Measurements from ENCODE around the gene BBOX1. TPM values are rescaled to one million over a fixed set of nuclear protein-coding genes. Genes with fewer than 3 reads are reported as not detected.

Gene BBOX1
- total RNA-seq, 1 donor = not detected

DNA sequence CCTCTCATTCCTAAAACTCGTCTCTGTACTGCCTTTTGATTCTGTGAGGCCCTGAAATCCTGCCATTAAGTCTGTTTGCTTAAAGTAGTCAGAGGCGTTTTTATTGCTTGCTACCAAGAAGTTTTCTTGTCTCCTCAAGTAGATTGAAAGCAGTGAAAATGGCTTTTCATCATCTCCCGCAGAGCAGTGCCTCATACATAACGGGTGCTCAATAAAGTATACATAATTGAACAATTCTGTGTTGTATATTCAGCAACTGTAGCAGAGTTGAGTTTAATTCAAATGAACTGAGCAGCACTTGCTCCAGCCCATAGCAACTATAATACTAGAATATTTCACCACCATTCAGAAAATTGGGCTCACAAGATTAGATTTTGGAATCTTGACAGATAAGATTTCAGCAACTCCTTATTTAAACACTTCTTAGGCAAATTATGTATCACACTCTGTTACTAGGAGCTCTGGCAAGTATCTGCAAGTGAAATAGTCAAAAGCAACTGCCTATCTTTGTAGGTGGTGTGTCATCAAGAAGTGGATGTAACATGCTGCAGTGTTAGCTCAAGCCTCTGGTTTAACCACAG, 26.7 kb upstream of the BBOX1 start:
- TF ChIP-seq, protein P1, sequence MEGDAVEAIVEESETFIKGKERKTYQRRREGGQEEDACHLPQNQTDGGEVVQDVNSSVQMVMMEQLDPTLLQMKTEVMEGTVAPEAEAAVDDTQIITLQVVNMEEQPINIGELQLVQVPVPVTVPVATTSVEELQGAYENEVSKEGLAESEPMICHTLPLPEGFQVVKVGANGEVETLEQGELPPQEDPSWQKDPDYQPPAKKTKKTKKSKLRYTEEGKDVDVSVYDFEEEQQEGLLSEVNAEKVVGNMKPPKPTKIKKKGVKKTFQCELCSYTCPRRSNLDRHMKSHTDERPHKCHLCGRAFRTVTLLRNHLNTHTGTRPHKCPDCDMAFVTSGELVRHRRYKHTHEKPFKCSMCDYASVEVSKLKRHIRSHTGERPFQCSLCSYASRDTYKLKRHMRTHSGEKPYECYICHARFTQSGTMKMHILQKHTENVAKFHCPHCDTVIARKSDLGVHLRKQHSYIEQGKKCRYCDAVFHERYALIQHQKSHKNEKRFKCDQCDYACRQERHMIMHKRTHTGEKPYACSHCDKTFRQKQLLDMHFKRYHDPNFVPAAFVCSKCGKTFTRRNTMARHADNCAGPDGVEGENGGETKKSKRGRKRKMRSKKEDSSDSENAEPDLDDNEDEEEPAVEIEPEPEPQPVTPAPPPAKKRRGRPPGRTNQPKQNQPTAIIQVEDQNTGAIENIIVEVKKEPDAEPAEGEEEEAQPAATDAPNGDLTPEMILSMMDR (IDR thresholded peaks at IDR 0.05; ENCODE audit: insufficient read depth, low read depth, low read length) = no peak
- peak; percentile 75 for DNase-seq (ENCODE audit: low read depth)
- no peak overlapping the region for H3K4me3 ChIP-seq (ENCODE audit: low read depth, low read length)

DNA sequence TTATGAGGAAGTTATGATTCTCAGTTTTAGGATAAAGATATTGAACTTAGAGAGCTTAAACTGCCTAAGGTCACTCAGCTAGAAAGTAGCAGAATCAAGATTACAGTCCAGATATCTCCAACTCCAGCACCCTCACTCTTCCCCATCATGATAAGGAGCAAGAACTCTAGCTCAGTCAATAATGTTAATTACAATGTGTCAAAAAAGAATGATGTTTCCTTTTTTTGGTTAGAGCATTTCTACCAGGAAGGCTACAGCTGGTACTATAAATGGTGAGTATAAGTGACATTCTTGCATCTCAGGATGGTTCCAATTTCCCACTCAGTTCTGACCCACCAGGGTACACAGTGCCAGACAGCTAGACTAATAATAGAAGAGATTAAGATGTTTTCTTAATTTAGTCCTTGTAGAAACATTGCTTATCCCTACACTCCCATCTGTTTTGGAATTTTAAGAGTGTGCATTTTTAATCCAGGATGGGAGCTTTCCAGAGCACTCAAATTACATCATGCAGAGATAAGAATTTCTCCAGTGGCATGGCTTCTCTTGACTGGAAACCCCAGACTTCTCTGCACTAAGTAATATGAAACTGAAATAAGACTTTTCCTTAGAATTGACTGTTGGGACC, 21.6 kb upstream of the BBOX1 start:
- H3K4me3 ChIP-seq (ENCODE audit: low read depth, low read length) = no peak overlapping the region
- DNase-seq (ENCODE audit: low read depth) = peak; percentile 70
- TF ChIP-seq, protein P1 (IDR thresholded peaks at IDR 0.05; ENCODE audit: insufficient read depth, low read depth, low read length) = no peak

DNA sequence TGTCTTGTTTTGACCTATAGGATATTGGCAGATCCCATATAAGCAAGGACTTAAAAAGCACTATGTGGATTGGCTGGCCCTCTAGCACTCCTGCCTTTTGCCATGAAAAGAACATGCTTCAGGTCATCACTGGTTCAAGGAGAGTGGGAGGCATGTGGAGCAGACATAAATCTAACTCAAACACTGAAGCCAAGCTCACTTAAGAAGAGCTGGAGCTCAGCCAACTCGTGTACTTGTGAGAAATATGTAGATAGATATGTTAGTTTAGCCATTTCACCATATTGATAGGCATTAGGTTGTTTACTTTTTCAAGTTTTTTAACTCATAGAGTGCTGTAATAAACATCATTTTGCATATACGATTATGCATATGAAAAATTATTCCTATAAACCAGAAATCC, 19.9 kb upstream of the BBOX1 start:
- TF ChIP-seq, protein P1 (IDR thresholded peaks at IDR 0.05; ENCODE audit: insufficient read depth, low read depth, low read length) = no peak
- H3K4me3 ChIP-seq (ENCODE audit: low read depth, low read length) = no peak overlapping the region
- no peak for DNase-seq (ENCODE audit: low read depth)

DNA sequence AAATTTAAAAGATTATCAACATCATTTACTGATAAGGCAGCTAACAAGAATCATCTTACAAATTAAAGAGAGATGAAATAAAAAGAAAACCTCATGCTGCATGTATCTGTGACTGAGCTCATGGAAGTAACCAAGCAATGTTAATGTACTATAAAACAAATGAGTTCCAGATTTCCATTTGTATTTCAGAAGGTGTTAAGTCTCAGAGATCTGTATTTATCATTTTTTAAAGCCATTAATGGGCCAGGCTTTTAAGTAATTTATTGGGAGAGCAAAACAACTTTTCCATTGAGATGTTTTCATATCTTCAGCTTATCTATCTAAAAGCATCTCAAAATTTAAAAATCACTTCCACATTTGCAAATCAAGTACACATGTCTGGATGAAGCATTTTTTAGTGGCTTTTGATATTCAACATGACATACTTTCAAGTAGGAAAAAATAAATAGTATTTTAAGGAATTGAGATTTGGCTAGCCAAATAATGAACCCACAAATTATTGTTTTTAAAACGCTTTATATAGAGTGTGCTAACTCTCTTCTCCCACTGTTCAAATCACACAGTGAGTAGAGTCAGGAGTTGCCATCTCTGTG, 17.9 kb upstream of the BBOX1 start:
- TF ChIP-seq, protein P1 (IDR thresholded peaks at IDR 0.05; ENCODE audit: insufficient read depth, low read depth, low read length) = no peak
- H3K4me3 ChIP-seq (ENCODE audit: low read depth, low read length) = no peak overlapping the region
- DNase-seq (ENCODE audit: low read depth) = peak; percentile 35

DNA sequence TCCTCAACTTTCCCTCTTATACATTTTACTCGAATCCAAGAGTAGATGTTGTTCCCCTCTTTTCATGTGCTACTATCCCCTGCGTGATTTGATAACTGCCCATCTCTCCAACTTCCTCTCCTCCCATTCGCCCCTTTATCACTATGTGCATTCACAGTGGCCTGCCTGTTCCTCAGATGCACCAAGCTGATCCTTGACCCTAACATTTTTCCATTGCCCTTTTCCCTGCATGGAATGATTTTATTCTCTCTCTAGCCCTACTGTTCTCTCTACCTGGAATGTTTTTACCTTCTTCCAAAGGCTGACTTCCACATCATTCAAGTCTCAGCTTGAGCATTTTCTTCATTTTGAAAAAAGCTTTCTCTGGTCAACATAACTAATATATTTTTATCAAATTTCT, 15.8 kb upstream of the BBOX1 start:
- no peak for DNase-seq (ENCODE audit: low read depth)
- TF ChIP-seq, protein P1 (IDR thresholded peaks at IDR 0.05; ENCODE audit: insufficient read depth, low read depth, low read length) = no peak
- no peak overlapping the region for H3K4me3 ChIP-seq (ENCODE audit: low read depth, low read length)

DNA sequence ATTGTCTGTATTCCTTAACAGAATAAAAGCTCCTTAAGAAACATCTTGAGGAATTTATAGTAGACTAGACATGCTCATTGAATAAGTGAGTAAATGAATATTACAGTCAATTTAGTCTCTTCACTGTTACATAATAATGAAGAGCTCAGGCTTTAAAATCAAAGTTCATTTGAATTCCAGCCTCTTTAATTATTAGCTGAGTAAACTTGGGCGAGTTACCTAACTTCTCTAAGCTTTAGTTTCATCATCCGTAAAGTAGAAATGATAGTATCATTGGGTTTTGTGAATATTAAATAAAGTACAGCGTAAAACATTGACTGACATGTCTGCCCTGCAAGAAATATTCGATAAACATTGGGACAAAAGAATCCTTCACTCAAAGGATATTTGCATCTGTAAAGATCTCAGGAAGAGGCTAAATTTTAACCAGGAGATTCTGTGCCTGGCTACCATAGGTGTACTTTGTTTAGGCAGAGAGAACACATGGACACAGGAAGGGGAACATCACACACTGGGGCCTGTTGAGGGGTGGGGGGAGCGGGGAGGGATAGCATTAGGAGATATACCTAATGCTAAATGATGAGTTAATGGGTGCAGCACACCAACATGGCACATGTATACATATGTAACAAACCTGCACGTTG, 15.2 kb upstream of the BBOX1 start:
- TF ChIP-seq, protein P1 (IDR thresholded peaks at IDR 0.05; ENCODE audit: insufficient read depth, low read depth, low read length) = no peak
- no peak for DNase-seq (ENCODE audit: low read depth)
- no peak overlapping the region for H3K4me3 ChIP-seq (ENCODE audit: low read depth, low read length)

Data from fibroblast of villous mesenchyme (primary cell).